Prostate gland (tissue), 2 donors: Measurements from ENCODE around the gene MAPKAPK3. TPM values are rescaled to one million over a fixed set of nuclear protein-coding genes. Genes with fewer than 3 reads are reported as not detected.

Experiments
- DNase-seq: peaks from one replicate; pipeline ENCODE4 v3.0.0-alpha.2; 2019; ENCODE audit warnings: low spot score
- H3K27ac ChIP-seq, 2 donors: fragments of 200-600 bp; sonication (generic); 2 replicates each; pipeline ENCODE4 v1.5.1; 2017 to 2019
- H3K27me3 ChIP-seq: fragments of 200-600 bp; sonication (generic); replicated peaks from 2 replicates; pipeline ENCODE4 v1.5.1; 2019; ENCODE audit not compliant: insufficient read depth
- H3K36me3 ChIP-seq, 2 donors: fragments of 200-600 bp; sonication (generic); 1 replicate in 1 of 2; 2 replicates in 1 of 2; pipeline versions ENCODE4 v1.5.1 to v1.8.1; 2017 to 2019
- H3K4me1 ChIP-seq: fragments of 200-600 bp; sonication (generic); replicated peaks from 2 replicates; pipeline ENCODE4 v1.5.1; 2019
- H3K4me3 ChIP-seq, 2 donors: fragments of 200-600 bp; sonication (generic); 2 replicates each; pipeline ENCODE4 v1.5.1; 2017 to 2019
- H3K9me3 ChIP-seq: fragments of 200-600 bp; sonication (generic); 2 replicates; pipeline ENCODE4 v1.5.1; 2017
- POLR2A ChIP-seq: fragments of 450-650 bp; IDR thresholded peaks from one replicate; pipeline ENCODE4 v1.6.1; 2016; ENCODE audit warnings: antibody characterized with exemption, mild to moderate bottlenecking
- POLR2AphosphoS5 ChIP-seq: sonication (generic); formaldehyde crosslinking; IDR thresholded peaks from one replicate; pipeline ENCODE4 v1.6.1; 2017; ENCODE audit warnings: antibody characterized with exemption
- WGBS: methylation state at CpG from one replicate; pipeline ENCODE4 v1.1.5; 2018; 5-methylcytosine and 5-hydroxymethylcytosine counted together
- intact Hi-C: fragments of 100-400 bp; cut with DNase I; formaldehyde crosslinking; loops from one replicate; pipeline ENCODE4 v1.14.2; 2022
- total RNA-seq, 2 donors: library from RNA; depleted of rRNA; stranded (reverse); fragments of >200 nt; gene quantifications; one replicate each; pipeline ENCODE4 v1.1.0, GENCODE V29; 2016
- TF ChIP-seq, protein P1 (sequence below), 4 experiments: fragments of 200-600 bp in 2 of 4; fragments of 450-650 bp in 2 of 4; sonication (generic) in 2 of 4; IDR thresholded peaks; 1 replicate in 3 of 4; 2 replicates in 1 of 4; pipeline ENCODE4 v1.5.1; 2016 to 2019; ENCODE audit warnings: antibody characterized with exemption in 4 of 4, mild to moderate bottlenecking in 2 of 4, moderate library complexity in 2 of 4

Gene MAPKAPK3
- total RNA-seq, 2 donors from 2014 or later: 33.2 to 52.3 TPM

DNA sequence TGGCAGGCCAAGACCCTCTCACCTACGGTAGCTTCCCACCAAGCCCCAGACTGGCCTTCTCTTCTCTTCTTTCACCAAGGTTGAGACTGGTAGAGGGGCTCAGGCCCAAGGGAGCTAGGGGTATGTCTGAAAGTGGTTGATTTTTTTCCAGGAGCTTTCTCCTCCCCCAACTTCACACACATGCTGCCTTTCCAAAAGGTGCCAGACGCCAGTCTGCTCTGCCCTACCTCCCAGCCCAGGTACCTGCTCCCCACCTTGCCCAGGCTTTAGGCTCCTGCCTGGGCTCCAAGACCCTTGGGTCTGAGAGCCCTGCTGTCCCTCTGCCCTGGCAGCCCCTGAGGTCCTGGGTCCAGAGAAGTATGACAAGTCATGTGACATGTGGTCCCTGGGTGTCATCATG is 28.4 kb downstream of the MAPKAPK3 start:
- no peak for DNase-seq
- Histone ChIP-seq H3K9me3 (no peaks in the 10 kb centered on the region), H3K27me3 (no peaks in the 10 kb centered on the region), H3K27ac (no peak overlapping the region), H3K4me1 (no peaks in the 10 kb centered on the region), H3K36me3 (peaks cover 0 to 3% of the 10 kb centered on the region in 2 donors), H3K4me3 (no peak overlapping the region)
- TF ChIP-seq, protein P1, sequence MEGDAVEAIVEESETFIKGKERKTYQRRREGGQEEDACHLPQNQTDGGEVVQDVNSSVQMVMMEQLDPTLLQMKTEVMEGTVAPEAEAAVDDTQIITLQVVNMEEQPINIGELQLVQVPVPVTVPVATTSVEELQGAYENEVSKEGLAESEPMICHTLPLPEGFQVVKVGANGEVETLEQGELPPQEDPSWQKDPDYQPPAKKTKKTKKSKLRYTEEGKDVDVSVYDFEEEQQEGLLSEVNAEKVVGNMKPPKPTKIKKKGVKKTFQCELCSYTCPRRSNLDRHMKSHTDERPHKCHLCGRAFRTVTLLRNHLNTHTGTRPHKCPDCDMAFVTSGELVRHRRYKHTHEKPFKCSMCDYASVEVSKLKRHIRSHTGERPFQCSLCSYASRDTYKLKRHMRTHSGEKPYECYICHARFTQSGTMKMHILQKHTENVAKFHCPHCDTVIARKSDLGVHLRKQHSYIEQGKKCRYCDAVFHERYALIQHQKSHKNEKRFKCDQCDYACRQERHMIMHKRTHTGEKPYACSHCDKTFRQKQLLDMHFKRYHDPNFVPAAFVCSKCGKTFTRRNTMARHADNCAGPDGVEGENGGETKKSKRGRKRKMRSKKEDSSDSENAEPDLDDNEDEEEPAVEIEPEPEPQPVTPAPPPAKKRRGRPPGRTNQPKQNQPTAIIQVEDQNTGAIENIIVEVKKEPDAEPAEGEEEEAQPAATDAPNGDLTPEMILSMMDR (IDR thresholded peaks at IDR 0.05): no peak
- no peak for TF ChIP-seq POLR2A
- TF ChIP-seq POLR2AphosphoS5: no peak
- WGBS: 77% methylated on average over 2 of the region's 2 CpGs
- intact Hi-C loops: no loop called here

DNA sequence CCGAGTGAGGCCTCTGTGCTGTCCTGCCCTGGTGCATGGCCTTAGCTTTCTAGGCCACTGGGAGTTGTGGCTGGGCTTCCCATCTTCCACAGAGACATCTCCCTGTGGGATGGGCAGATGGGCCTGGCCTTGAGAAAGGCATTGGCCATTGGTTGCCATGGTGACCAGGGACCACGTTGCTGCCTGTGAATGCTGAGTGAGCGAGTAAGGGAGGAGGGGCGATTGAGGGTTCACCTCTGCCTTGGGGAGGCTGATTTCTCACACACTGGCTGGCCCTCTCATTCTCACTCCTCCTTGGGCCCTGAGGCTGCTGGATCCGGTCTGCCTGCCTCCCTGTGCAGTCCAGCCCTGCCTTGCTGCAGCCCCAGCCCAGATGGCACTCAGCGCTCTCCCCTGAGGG is 31.4 kb downstream of the MAPKAPK3 start:
- 62% methylated on average over 6 of the region's 6 CpGs for WGBS
- intact Hi-C loops: no loop called here
- TF ChIP-seq POLR2AphosphoS5: no peak
- TF ChIP-seq, protein P1 (IDR thresholded peaks at IDR 0.05): no peak
- TF ChIP-seq POLR2A: no peak
- no peaks in the 10 kb centered on the region for H3K9me3 ChIP-seq
- peaks cover 0 to 3% of the 10 kb centered on the region in 2 donors for H3K36me3 ChIP-seq
- no peak overlapping the region for H3K4me3 ChIP-seq
- no peaks in the 10 kb centered on the region for H3K27me3 ChIP-seq
- H3K4me1 ChIP-seq: no peaks in the 10 kb centered on the region
- no peak overlapping the region for H3K27ac ChIP-seq
- DNase-seq: no peak

DNA sequence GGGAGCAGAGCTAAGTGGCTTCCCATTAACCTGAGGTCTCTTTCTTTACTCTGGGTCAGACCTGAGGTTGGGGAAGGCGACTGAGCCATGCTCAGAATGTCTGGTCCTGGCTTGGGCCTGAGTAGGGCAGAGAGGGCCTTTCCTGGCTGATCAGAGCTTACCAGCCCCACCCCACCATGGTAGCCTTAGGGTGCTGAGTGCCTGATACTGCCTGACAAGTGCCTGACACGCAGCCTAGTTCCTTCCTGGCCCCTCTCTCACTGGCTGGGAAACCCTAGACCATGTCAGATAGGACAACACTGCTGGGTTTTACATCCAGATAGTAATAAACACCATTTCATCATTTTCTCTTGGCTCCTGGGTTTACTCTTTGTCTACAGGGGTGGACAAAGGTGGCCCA is 32.0 kb downstream of the MAPKAPK3 start:
- no peak for TF ChIP-seq POLR2AphosphoS5
- no peak for TF ChIP-seq POLR2A
- TF ChIP-seq, protein P1 (IDR thresholded peaks at IDR 0.05): no peak
- DNase-seq: no peak
- peaks cover 0 to 3% of the 10 kb centered on the region in 2 donors for H3K36me3 ChIP-seq
- H3K9me3 ChIP-seq: no peaks in the 10 kb centered on the region
- 88% methylated on average over 2 of the region's 2 CpGs for WGBS
- H3K4me3 ChIP-seq: no peak overlapping the region
- intact Hi-C loops: no loop called here
- no peak overlapping the region for H3K27ac ChIP-seq
- no peaks in the 10 kb centered on the region for H3K4me1 ChIP-seq
- no peaks in the 10 kb centered on the region for H3K27me3 ChIP-seq

DNA sequence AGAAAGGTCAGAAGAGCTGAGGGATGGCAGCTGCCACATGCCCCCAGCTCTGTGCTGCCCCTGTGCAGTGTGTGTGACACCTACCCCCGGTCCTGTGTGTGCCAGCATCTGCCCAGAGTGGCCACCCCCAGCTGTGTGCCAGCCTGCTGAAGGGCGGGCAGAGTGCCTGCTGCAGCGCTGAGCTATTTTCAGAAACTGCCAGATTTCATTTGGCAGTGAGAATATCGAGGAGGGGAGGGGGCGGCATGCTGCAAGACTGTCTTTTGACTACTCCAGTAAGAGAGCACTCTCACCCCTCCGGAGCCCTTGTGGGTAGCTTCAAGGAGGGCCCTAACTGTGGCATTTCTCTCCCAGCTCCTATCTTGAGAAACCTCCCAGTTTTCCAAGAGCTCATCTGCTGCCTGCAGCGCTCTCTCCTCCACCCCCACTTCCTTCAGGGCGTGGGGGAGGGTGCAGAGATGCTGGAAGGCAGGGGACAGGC is 32.5 kb downstream of the MAPKAPK3 start:
- DNase-seq: no peak

DNA sequence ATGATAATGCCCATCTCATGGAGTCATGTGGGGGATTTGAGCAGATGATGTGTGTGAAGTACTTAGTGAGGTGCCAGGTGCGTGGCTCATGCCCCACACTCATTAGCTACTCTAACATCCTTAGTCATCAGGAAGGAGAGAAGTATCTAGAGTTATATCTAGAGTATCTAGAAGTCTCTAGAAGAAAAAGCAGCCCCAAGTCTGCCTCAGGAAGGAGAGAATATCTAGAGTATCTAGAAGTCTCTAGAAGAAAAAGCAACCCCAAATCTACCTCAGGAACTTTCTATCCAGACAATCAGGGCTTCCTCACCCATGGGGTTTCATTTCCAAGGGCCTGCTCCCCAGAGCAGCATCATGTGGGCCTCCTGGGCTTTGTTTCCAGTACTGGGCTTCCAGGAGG is 33.1 kb downstream of the MAPKAPK3 start:
- Histone ChIP-seq H3K36me3 (peaks cover 0 to 3% of the 10 kb centered on the region in 2 donors), H3K4me3 (no peak overlapping the region), H3K9me3 (no peaks in the 10 kb centered on the region), H3K27ac (no peak overlapping the region), H3K4me1 (no peaks in the 10 kb centered on the region), H3K27me3 (no peaks in the 10 kb centered on the region)
- 95% methylated on average over 1 of the region's 1 CpG for WGBS
- no peak for TF ChIP-seq POLR2AphosphoS5
- TF ChIP-seq POLR2A: no peak
- TF ChIP-seq, protein P1 (IDR thresholded peaks at IDR 0.05): no peak
- intact Hi-C loops: no loop called here
- no peak for DNase-seq

More for the DNA sequence above, 32.5 kb downstream of the MAPKAPK3 start:
- WGBS: 64% methylated on average over 8 of the region's 8 CpGs
- intact Hi-C loops: no loop called here
- Histone ChIP-seq H3K36me3 (peaks cover 0 to 3% of the 10 kb centered on the region in 2 donors), H3K27me3 (no peaks in the 10 kb centered on the region), H3K27ac (no peak overlapping the region), H3K4me3 (no peak overlapping the region), H3K9me3 (no peaks in the 10 kb centered on the region), H3K4me1 (no peaks in the 10 kb centered on the region)
- TF ChIP-seq, protein P1 (IDR thresholded peaks at IDR 0.05): no peak
- TF ChIP-seq POLR2A (no peak), POLR2AphosphoS5 (no peak)
